HG03439 (cell line): Measurements from ENCODE around the gene LPGAT1.

Experiments
- ATAC-seq: cut with Tn5 transposase; IDR thresholded peaks from one replicate; pipeline ENCODE4 v1.9.1; 2021; ENCODE audit warnings: mild to moderate bottlenecking, moderate library complexity; ENCODE audit not compliant: unreplicated experiment

The LPGAT1 gene

GRCh38 chr1:211764701-211765100 lies 65.9 kb downstream of the LPGAT1 start:
- ATAC-seq: no peak

DNA sequence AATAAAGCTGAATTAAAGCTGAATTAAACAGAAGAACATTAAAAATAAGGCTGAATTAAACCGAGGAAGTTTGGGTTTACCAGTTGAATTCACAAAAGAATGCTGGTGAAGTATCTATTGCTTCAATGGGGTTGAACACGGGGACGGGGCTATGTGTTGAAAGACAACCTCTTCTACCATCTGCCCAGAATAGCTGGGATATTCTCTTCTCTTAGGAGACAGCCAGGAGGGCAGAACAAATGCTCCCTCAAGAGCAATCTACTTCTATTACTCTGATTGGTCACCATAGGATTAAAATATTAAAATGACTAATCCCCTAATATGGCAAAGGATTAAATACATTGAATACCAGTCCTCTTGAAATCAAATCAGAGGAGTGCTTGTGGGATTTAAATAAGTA lies 68.4 kb downstream of the LPGAT1 start:
- ATAC-seq: no peak

GRCh38 chr1:211761400-211761799 lies 69.2 kb downstream of the LPGAT1 start:
- no peak for ATAC-seq

DNA sequence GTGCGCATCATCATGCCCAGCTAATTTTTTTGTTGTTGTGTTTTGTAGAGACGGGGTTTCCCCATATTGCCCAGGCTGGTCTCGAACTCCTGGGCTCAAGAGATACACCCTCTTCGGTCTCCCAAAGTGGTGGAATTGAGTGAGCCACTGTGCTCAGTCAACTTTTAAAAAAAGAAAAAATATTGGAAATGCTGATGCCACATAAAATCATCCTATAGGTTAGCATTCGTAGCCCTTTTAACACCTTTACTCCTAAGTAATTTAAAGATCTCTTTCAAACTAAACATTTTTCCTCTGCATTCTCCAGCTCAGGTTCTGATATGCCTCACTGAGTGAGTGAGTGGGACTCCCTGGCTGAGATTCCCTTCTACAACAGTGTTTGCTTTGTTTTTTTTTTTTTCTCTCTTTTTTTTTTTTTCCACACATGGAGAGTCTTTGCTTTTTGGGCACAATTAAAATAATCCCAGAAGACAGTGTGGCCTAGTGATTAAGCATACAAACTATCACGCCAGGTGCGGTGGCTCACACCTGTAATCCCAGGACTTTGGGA lies 74.0 kb downstream of the LPGAT1 start:
- no peak for ATAC-seq

- no peak for ATAC-seq
Measured at GRCh38 chr1:211753649-211754251, 76.8 kb downstream of the LPGAT1 start.

- ATAC-seq: no peak
Measured at GRCh38 chr1:211752951-211753486, 77.5 kb downstream of the LPGAT1 start.

DNA sequence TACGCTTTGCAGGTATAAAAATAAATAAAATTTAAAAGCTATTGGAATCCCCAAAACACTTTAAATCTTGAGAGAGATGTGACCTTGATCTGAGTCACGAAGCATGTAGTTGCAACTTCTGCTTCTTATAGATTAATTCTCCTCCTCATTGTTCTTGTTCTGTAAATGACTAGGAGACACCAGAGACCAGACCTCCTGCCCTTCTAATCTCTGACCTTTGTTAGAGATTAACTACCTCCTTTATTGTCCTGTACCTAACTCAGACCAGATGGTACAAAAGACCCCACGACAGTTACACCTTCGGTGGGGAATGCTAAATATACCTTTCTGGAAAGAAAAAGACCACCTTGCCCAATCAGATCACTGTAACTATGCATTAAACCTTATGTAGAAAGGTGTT lies 78.2 kb downstream of the LPGAT1 start:
- no peak for ATAC-seq

- no peak for ATAC-seq
Measured at GRCh38 chr1:211751438-211751837, 79.1 kb downstream of the LPGAT1 start.

DNA sequence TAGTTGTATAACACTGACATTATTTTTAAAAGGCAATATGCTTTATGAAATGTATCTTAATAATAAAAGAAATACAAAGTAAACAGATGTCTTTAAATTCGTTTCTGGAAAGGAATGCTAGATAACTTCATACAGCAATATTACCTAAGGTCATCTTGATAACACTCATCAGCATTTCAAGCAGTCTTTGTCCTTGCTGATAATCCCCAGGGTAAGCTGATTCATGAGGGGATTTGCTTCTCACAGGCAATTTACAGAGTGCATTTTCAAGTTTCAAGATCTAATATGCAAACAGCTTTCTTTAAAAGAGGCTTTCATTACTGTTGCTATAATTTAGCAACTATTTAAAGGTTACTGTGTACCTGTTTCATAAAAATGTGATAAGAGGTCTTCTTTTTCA lies 80.0 kb downstream of the LPGAT1 start:
- ATAC-seq: no peak

DNA sequence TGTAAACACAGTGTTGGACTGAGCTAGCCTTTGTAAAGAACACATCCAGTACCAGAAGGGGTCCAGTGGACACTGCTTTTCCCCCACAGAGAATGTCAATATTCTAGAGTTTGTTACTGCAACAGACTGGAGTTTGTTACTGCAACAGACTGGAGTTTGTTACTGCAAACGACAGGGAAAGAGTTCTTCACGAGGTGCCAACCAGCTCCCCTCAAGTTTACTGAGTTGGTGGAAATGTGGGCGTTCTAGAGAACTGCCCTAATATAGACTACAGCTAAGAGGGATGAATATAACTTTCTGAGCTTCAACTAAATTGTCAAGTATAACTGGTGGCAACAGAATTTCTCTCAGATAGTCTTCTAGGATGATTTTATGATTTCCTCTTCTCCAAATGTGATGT lies 81.3 kb downstream of the LPGAT1 start:
- ATAC-seq: no peak

DNA sequence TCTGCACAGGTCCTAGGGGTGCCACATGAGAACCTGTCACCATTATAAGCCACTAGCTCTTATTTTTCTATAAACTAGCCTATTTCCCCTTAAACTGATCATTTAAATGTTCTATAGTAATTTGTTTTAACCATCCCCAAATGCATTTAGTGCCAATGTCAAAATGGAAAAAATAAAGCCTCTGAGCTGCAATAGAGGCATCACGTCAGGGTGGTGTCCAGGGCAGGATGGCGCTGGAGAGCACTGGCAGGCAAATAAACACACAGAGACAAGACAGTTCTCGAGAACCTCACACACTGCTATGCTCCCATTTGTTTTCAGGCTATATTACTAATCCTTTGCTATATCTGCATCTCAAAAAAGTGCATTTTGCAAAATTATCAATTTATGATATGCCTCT lies 81.8 kb downstream of the LPGAT1 start:
- no peak for ATAC-seq

GRCh38 chr1:211742889-211743529 lies 87.6 kb downstream of the LPGAT1 start:
- no peak for ATAC-seq

DNA sequence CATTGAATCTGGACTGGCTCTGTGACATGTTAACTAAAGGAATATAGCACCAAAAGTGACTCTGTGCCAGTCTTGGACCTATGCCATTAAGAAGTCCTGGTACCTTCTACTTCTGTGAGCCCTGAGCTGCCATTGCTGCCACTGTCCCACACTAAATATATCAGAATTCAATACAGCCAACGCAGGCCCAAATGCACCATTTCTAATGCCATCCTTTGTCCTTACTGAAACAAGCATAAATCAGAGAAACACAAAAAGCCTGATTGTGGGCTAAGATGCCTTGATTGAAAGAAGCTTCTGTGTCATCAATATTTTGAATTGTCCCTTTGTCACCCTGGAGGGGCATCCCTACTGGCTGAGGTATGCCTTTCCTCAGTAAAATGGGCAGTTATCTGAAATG lies 88.3 kb downstream of the LPGAT1 start:
- no peak for ATAC-seq

DNA sequence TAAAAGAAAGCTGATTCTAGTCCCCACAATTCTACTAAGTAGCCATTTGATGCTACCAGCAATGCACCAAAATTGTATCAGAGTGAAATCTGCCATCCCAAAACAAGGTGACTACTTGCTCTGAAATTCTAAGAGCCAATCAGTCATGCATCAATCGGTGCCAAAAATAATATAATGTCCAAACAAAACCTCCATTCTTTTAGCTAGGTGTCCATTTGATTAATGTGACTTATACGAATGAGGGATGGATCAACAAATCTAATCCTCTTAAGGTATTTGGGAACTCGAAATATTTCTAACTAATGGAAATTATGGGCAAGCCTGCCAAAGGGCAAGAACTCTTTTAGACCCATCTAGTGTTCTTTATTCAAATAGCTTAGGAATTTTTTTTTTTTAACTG lies 88.8 kb downstream of the LPGAT1 start:
- ATAC-seq: no peak

DNA sequence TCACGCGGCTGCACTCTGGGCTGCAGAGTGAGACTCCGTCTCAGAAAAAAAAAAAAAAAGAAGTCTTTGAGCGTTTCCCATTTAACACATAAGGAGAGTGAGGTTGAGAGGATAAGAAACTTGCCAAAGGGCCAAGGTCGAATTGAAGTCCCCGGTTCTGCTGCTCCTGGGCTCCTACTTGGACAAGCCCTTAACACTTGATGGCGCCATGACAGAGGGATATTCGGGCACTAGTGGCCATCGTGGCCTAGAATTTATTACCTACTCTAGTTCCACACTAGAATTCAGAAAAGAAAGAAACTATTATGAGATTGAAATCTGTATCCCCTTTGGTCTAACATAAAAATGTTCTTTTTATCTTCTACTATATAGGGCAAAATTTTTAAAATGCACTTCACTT lies 89.4 kb downstream of the LPGAT1 start:
- no peak for ATAC-seq

DNA sequence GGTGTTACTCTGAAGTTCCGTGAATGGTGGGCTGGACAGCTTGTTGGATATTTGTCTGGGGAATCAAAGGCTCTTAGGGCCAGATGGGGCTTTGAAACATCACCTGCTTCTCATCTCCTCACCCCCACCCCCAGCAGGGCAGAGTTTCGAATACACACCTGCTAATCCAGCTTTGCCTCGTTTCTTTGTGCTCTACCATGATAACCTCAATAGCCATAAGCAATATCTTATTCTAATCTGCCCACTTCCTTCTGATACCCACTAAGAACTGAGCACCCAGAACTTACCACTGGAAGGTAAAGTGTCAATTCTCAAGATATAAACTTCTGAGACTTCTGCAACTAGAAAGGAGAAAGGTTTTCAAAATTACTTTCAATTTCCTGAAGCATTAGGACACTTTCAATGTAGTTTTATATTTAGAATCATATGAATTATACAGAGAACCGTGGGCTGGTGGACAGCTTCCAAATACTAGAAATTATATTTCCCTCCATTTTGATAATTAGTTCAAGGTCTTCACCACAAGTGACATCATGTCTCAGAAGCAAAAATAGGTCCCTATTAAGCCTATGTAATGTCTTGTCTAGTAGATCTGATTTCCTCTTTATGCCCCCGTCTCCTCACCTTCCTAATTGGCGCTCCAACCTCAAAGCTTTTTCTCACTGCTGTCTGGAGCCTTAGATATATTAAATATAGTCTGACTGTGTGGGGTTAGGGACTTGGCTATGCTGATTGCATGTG lies 90.7 kb downstream of the LPGAT1 start:
- no peak for ATAC-seq

- no peak for ATAC-seq
Measured at GRCh38 chr1:211738691-211739301, 91.8 kb downstream of the LPGAT1 start.

- no peak for ATAC-seq
Measured at GRCh38 chr1:211738096-211738690, 92.4 kb downstream of the LPGAT1 start.

DNA sequence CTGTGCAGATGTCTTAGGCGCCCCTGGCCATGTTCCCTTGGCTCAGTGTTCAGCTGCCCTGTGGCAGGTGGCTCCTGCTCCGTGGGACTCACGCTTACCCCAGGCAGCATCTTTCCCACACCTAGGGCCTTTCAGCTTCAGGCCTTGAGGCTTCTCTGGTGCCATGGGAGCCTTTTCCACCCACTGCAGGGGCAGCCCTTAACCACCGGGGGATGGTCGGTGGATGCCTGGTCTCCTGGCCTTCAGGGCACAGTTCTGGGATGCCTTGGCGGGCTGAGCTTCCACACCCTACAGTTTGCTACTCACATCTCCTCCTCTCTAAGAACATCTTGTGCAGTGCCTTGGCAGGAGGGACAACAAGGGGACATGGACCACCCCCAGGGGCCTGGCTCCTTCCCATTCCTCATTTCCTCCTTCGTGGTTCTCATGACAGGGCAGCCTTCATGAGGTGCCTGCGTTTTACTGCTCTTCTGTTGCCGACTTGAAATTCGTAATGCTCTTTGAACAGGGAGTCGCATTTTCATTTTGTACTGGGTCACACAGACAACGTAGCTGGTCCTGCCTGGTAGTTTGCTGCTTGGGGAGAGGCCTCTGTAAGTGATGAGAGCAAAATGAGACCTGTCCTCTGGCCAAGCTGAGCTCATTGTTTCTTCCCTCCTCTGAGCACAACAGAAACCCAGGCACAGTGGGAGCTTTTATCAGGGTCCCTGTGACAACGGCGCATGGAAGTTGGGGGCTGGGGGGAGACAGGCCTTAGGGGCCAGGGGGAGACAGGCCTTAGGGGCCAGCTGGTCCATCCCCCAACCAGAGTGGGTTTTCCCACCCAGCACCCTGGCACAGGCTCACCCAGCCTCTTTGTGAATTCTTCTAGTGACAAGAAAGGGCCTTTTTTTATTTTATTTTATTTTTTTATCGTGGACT lies 93.2 kb downstream of the LPGAT1 start:
- no peak for ATAC-seq

DNA sequence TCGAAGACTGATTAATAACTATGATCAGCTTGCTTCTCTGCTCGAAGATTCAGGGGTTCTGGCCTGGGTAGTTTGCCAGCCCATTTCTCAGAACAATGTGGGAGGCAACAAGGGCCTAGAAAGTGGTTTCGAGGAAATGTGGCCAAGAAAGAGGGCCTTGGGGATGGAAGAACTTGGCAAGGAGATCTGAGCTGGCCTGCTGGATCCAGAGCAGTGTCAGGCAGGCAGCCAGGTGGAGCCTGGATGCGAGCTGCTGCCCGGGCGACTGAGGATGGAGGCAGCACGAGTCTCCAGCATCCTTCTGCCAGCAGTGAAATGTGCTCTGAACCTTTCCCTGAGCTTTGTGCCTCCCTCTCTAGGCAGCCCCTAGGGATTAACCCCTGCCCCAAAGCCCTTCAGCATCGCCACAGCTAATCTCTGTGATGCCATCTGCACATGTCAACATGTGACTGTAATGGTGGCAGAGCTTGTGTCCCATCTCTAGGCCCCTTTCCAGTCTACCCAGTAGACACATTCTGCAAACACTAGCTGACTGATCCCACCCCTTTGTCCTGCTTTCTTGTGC lies 94.1 kb downstream of the LPGAT1 start:
- no peak for ATAC-seq
